OCI-LY1 (cell line): ENCODE measurements around the gene ALDH1B1.

Experiments
- H2AFZ ChIP-seq: fragments of 200-600 bp; sonication (generic), shearing (Covaris generic); 2 replicates; pipeline ENCODE4 v1.6.0; 2014; ENCODE audit warnings: antibody characterized with exemption, mild to moderate bottlenecking, low read length
- H3F3A ChIP-seq: fragments of 200-600 bp; sonication (generic), shearing (Covaris generic); 2 replicates; pipeline ENCODE4 v1.6.0; 2014; ENCODE audit warnings: mild to moderate bottlenecking, antibody characterized with exemption, low read length, moderate library complexity; ENCODE audit not compliant: insufficient read depth
- H3K27ac ChIP-seq: fragments of 200-600 bp; sonication (generic); 2 replicates; pipeline ENCODE4 v1.5.1; 2014; ENCODE audit warnings: low read length, mixed run types, mild to moderate bottlenecking, low read depth; ENCODE audit not compliant: poor library complexity, severe bottlenecking
- H3K27me3 ChIP-seq: fragments of 200-600 bp; sonication (generic); 2 replicates; pipeline ENCODE4 v1.6.0; 2014; ENCODE audit warnings: antibody characterized with exemption, mild to moderate bottlenecking, low read length, moderate library complexity; ENCODE audit not compliant: insufficient read depth
- H3K36me3 ChIP-seq: fragments of 200-600 bp; sonication (generic); 2 replicates; pipeline ENCODE4 v1.6.1; 2014; ENCODE audit warnings: mild to moderate bottlenecking, antibody characterized with exemption, low read length, moderate library complexity, mixed read lengths; ENCODE audit not compliant: insufficient read depth
- H3K4me1 ChIP-seq: fragments of 200-600 bp; sonication (generic); 2 replicates; pipeline ENCODE4 v1.5.1; 2014; ENCODE audit warnings: mild to moderate bottlenecking, low read length, moderate library complexity; ENCODE audit not compliant: insufficient read depth, severe bottlenecking
- H3K4me2 ChIP-seq: fragments of 200-600 bp; sonication (generic), shearing (Covaris generic); 2 replicates; pipeline ENCODE4 v1.6.1; 2014; ENCODE audit warnings: low read length
- H3K4me3 ChIP-seq: fragments of 200-600 bp; sonication (generic); 2 replicates; pipeline ENCODE4 v1.5.1; 2014; ENCODE audit warnings: low read length, low read depth, mild to moderate bottlenecking, mixed read lengths; ENCODE audit not compliant: poor library complexity, severe bottlenecking
- H3K79me2 ChIP-seq: fragments of 200-600 bp; shearing (Covaris generic); 2 replicates; pipeline ENCODE4 v1.6.1; 2016; ENCODE audit warnings: mixed run types, low read length, mixed read lengths; ENCODE audit not compliant: insufficient read depth
- H3K9ac ChIP-seq: fragments of 200-600 bp; sonication (generic), shearing (Covaris generic); 2 replicates; pipeline ENCODE4 v1.6.1; 2014; ENCODE audit warnings: mild to moderate bottlenecking, low read length, mixed read lengths
- H3K9me2 ChIP-seq: fragments of 200-600 bp; sonication (generic), shearing (Covaris generic); 2 replicates; pipeline ENCODE4 v1.6.1; 2014; ENCODE audit warnings: low read depth, mild to moderate bottlenecking, low read length, mixed read lengths
- H3K9me3 ChIP-seq: fragments of 200-600 bp; shearing (Covaris generic); 2 replicates; pipeline ENCODE4 v1.6.1; 2014; ENCODE audit warnings: low read length, mixed read lengths
- H4K20me1 ChIP-seq: fragments of 200-600 bp; sonication (generic), shearing (Covaris generic); 2 replicates; pipeline ENCODE4 v1.6.0; 2016; ENCODE audit warnings: mild to moderate bottlenecking, low read length; ENCODE audit not compliant: insufficient read depth
- CTCF ChIP-seq: fragments of 200-600 bp; sonication (generic), shearing (Covaris generic); IDR thresholded peaks from 2 replicates; pipeline ENCODE4 v1.5.1; 2017; ENCODE audit warnings: mild to moderate bottlenecking, antibody characterized with exemption, low read length, moderate library complexity, mixed read lengths
- EZH2 ChIP-seq: fragments of 200-600 bp; sonication (generic), shearing (Covaris generic); IDR thresholded peaks from 2 replicates; pipeline ENCODE4 v1.8.0; 2017; ENCODE audit warnings: borderline replicate concordance, mixed run types, mild to moderate bottlenecking, antibody characterized with exemption, low read length, moderate library complexity, mixed read lengths

Gene ALDH1B1

GRCh38 chr9:38431116-38431515 lies 38.6 kb downstream of the ALDH1B1 start:
- H3K4me2 ChIP-seq, result no peak overlapping the region
- H3F3A ChIP-seq, result no peaks in the 10 kb centered on the region
- H3K9me3 ChIP-seq, result no peaks in the 10 kb centered on the region
- no peaks in the 10 kb centered on the region for H3K79me2 ChIP-seq
- TF ChIP-seq CTCF, result no peak
- no peak for TF ChIP-seq EZH2
- no peaks in the 10 kb centered on the region for H4K20me1 ChIP-seq
- no peak overlapping the region for H3K27ac ChIP-seq
- no peak overlapping the region for H2AFZ ChIP-seq
- no peaks in the 10 kb centered on the region for H3K36me3 ChIP-seq
- peaks cover 2% of the 10 kb centered on the region; the same call in 1 of the 2 replicates for H3K27me3 ChIP-seq
- H3K4me3 ChIP-seq, result no peak overlapping the region
- no peaks in the 10 kb centered on the region for H3K4me1 ChIP-seq
- no peaks in the 10 kb centered on the region for H3K9me2 ChIP-seq
- no peak overlapping the region for H3K9ac ChIP-seq

- Histone ChIP-seq H3K9me3 (no peaks in the 10 kb centered on the region), H3K79me2 (no peaks in the 10 kb centered on the region), H3K9ac (no peak overlapping the region), H3K4me3 (no peak overlapping the region), H3K4me2 (no peak overlapping the region), H3K27ac (no peak overlapping the region), H3K27me3 (peaks cover 2% of the 10 kb centered on the region; the same call in 1 of the 2 replicates), H3K4me1 (no peaks in the 10 kb centered on the region), H3K36me3 (no peaks in the 10 kb centered on the region), H3F3A (no peaks in the 10 kb centered on the region), H3K9me2 (no peaks in the 10 kb centered on the region), H4K20me1 (no peaks in the 10 kb centered on the region), H2AFZ (no peak overlapping the region)
- TF ChIP-seq CTCF, result peak; percentile 58
- no peak for TF ChIP-seq EZH2
Measured at GRCh38 chr9:38432922-38433510, 40.5 kb downstream of the ALDH1B1 start.

DNA sequence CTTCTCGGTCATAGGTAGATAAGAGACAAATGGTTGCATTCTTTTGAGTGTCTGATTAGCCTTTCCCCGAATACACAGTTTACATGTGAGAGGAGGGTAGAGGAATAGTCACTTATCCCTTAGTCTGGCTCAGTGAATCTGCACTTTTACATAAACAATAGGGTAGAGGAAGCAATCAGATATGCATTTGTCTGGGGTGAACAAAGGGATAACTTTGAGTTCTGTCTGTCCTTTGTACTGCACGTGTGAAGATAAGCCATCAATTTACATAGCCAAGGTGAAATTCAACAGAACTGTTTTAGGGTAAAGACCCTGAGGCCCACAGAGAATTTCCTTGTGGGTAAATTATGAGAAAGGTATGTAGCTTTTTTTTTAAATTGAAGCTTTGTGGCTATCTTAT lies 41.9 kb downstream of the ALDH1B1 start:
- Histone ChIP-seq H3K79me2 (no peaks in the 10 kb centered on the region), H3K27ac (no peak overlapping the region), H3K27me3 (peaks cover 2% of the 10 kb centered on the region; the same call in 1 of the 2 replicates), H3K36me3 (no peaks in the 10 kb centered on the region), H3K4me2 (no peak overlapping the region), H4K20me1 (no peaks in the 10 kb centered on the region), H3K4me3 (no peak overlapping the region), H3K4me1 (no peaks in the 10 kb centered on the region), H2AFZ (no peak overlapping the region), H3K9me3 (no peaks in the 10 kb centered on the region), H3K9me2 (no peaks in the 10 kb centered on the region), H3K9ac (no peak overlapping the region), H3F3A (no peaks in the 10 kb centered on the region)
- no peak for TF ChIP-seq CTCF
- no peak for TF ChIP-seq EZH2
